ENCODE results near the gene MAD1L1.

The MAD1L1 gene

DNA sequence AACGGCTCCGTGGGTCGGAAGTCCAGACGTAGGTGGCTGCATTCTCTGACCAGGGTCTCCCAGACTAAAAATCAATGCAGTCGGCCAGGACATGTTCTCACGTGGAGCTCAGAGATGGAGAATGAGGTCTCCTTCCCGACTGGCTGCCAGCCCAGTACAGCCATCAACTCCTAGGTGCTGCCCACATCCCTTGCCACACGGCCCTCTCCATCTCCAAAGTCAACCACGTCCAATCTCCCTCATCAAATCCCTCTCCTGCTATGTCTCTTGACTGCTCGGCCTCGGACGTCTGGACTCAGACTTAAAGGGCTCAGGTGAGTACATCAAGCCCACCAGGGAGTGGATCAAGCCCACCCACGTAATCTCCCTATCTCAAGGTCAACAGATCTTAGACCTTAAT is 6.9 kb downstream of the MAD1L1 start:
- TF ChIP-seq, protein P1, sequence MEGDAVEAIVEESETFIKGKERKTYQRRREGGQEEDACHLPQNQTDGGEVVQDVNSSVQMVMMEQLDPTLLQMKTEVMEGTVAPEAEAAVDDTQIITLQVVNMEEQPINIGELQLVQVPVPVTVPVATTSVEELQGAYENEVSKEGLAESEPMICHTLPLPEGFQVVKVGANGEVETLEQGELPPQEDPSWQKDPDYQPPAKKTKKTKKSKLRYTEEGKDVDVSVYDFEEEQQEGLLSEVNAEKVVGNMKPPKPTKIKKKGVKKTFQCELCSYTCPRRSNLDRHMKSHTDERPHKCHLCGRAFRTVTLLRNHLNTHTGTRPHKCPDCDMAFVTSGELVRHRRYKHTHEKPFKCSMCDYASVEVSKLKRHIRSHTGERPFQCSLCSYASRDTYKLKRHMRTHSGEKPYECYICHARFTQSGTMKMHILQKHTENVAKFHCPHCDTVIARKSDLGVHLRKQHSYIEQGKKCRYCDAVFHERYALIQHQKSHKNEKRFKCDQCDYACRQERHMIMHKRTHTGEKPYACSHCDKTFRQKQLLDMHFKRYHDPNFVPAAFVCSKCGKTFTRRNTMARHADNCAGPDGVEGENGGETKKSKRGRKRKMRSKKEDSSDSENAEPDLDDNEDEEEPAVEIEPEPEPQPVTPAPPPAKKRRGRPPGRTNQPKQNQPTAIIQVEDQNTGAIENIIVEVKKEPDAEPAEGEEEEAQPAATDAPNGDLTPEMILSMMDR (IDR thresholded peaks at IDR 0.05; ENCODE audit: low read depth, low read length), result no peak
- in situ Hi-C loops (cut with HindIII; ENCODE audit: low sequenced_read_pairs), result no loop called here
- no peak overlapping the region for H3K4me3 ChIP-seq (ENCODE audit: low read depth, low read length)
- DNase-seq (ENCODE audit: low read depth, low spot score), result no peak

GRCh38 chr7:2225336-2225735 is 7.4 kb downstream of the MAD1L1 start:
- in situ Hi-C loops (cut with HindIII; ENCODE audit: low sequenced_read_pairs), result no loop called here
- DNase-seq (ENCODE audit: low read depth, low spot score), result no peak
- TF ChIP-seq, protein P1 (IDR thresholded peaks at IDR 0.05; ENCODE audit: low read depth, low read length), result no peak
- H3K4me3 ChIP-seq (ENCODE audit: low read depth, low read length), result no peak overlapping the region

GRCh38 chr7:2224934-2225333 is 7.8 kb downstream of the MAD1L1 start:
- H3K4me3 ChIP-seq (ENCODE audit: low read depth, low read length), result no peak overlapping the region
- in situ Hi-C loops (cut with HindIII; ENCODE audit: low sequenced_read_pairs), result no loop called here
- no peak for DNase-seq (ENCODE audit: low read depth, low spot score)
- TF ChIP-seq, protein P1 (IDR thresholded peaks at IDR 0.05; ENCODE audit: low read depth, low read length), result no peak

DNA sequence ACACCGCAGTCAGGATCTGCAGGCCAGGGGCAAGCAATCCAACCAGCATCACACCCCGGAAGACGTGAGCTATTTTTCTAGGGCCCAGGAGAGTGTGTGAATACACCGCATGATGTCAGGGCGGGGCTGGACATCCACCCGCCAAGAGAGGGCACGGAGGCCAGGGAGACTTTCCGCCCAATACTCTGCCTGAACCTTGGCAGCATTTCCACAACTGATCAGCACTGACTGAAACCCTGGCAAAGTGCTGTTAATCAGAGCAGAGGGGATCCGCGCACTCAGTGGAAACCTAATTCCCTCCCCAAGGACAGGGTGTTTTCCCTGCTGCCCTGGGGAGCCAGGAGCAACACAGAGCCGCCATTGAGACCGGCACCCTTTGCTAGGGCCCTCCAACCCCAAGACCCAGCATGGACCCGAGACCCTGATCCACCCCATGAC is 8.2 kb downstream of the MAD1L1 start:
- H3K4me3 ChIP-seq (ENCODE audit: low read depth, low read length), result no peak overlapping the region
- in situ Hi-C loops (cut with HindIII; ENCODE audit: low sequenced_read_pairs), result no loop called here
- no peak for DNase-seq (ENCODE audit: low read depth, low spot score)
- TF ChIP-seq, protein P1 (IDR thresholded peaks at IDR 0.05; ENCODE audit: low read depth, low read length), result no peak

DNA sequence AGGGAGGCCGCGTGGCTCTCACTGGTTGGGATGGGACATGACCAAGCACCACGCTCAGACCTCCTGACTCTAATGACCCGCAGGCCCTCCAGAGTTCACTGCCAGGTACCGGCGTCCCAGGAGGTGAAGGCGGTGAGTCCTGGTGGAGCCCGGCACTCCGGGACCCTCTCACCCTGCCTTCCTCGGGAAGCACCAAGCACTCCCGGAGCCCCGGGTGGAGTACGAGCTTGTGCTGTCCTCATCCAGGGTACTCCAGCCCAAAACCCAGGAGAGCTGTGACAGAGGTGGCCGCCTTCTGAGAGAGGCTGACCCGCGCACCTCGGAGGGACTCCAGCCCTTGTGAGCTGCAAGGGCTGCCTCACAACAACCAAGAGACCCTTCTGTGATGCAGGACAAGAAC is 9.4 kb downstream of the MAD1L1 start:
- no peak overlapping the region for H3K4me3 ChIP-seq (ENCODE audit: low read depth, low read length)
- no peak for DNase-seq (ENCODE audit: low read depth, low spot score)
- TF ChIP-seq, protein P1 (IDR thresholded peaks at IDR 0.05; ENCODE audit: low read depth, low read length), result no peak
- in situ Hi-C loops (cut with HindIII; ENCODE audit: low sequenced_read_pairs), result no loop called here

- in situ Hi-C loops (cut with HindIII; ENCODE audit: low sequenced_read_pairs), result no loop called here
- no peak overlapping the region for H3K4me3 ChIP-seq (ENCODE audit: low read depth, low read length)
- no peak for DNase-seq (ENCODE audit: low read depth, low spot score)
- TF ChIP-seq, protein P1 (IDR thresholded peaks at IDR 0.05; ENCODE audit: low read depth, low read length), result no peak
These were observed 10.2 kb downstream of the MAD1L1 start for GRCh38 chr7:2222516-2222915.

DNA sequence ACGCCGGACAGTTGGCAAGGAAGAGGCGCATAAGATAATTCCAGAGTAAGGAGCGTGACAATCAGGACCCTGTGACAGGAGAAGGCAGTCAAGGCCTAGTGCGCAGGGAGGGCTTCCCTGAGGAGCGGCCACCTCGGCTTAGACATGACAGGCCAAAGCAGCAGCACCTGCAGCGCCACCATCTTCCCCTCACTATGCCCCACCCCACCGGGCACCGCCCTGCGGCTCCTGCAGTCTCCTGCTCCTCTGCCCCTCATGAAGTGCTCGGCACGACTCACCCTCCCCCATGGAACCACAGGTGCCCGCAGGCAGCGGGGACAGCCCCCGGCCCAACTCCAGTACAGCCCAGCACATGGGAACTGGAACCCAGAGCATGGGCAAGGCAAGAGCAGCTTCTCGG is 11.8 kb downstream of the MAD1L1 start:
- no peak overlapping the region for H3K4me3 ChIP-seq (ENCODE audit: low read depth, low read length)
- DNase-seq (ENCODE audit: low read depth, low spot score), result no peak
- in situ Hi-C loops (cut with HindIII; ENCODE audit: low sequenced_read_pairs), result no loop called here
- TF ChIP-seq, protein P1 (IDR thresholded peaks at IDR 0.05; ENCODE audit: low read depth, low read length), result no peak
